ENCODE results near the gene CPO.
"Not testable (repeated sequence)": the region's sequence is repeated elsewhere in the genome, so short reads cannot be mapped to it uniquely, and the experiment has no call there.

The CPO gene

GRCh38 chr2:206939340-206939739 is at the start of gene CPO:
Gene CPO (plus strand): TSS chr2:206939518. CDS start chr2:206939600, 82 bp downstream.
- no peak for DNase-seq

GRCh38 chr2:206890179-206890578 is 49.1 kb upstream of the CPO start:
- DNase-seq: no peak

- DNase-seq: no peak
Observed at GRCh38 chr2:206890926-206891325, 48.4 kb upstream of the CPO start.

GRCh38 chr2:206915121-206915520 is 24.2 kb upstream of the CPO start:
- no peak for DNase-seq

GRCh38 chr2:206918263-206918662 is 21.1 kb upstream of the CPO start:
- no peak for DNase-seq

GRCh38 chr2:206920310-206920709 is 19.0 kb upstream of the CPO start:
- peak in 1 of 2 experiments; percentile 0 for DNase-seq

GRCh38 chr2:206920951-206921350 is 18.4 kb upstream of the CPO start:
- DNase-seq: no peak

GRCh38 chr2:206921529-206921928 is 17.8 kb upstream of the CPO start:
- no peak for DNase-seq

GRCh38 chr2:206935991-206936842 is 3.1 kb upstream of the CPO start:
- DNase-seq: no peak

GRCh38 chr2:206936843-206937230 is 2.5 kb upstream of the CPO start:
- no peak for DNase-seq

- DNase-seq: no peak
Observed at GRCh38 chr2:206937555-206937954, 1.8 kb upstream of the CPO start.

- DNase-seq: no peak
Observed at GRCh38 chr2:206940546-206940945, 1.2 kb downstream of the CPO start.

- DNase-seq: no peak
Observed at GRCh38 chr2:206942592-206943478, 3.5 kb downstream of the CPO start.

- not testable (repeated sequence) for DNase-seq
Observed at GRCh38 chr2:206953404-206953803, 14.1 kb downstream of the CPO start.

GRCh38 chr2:206955253-206955652 is 15.9 kb downstream of the CPO start:
- no peak for DNase-seq

GRCh38 chr2:206958261-206958660 is 18.9 kb downstream of the CPO start:
- DNase-seq: no peak

GRCh38 chr2:206962966-206963365 is 23.6 kb downstream of the CPO start:
- no peak for DNase-seq

- no peak for DNase-seq
Observed at GRCh38 chr2:206968134-206969086, 29.1 kb downstream of the CPO start.

GRCh38 chr2:206969192-206969591 is 29.9 kb downstream of the CPO start:
- DNase-seq: no peak

GRCh38 chr2:206970589-206971360 is 31.5 kb downstream of the CPO start:
- no peak for DNase-seq

GRCh38 chr2:206971805-206972204 is 32.5 kb downstream of the CPO start:
- DNase-seq: no peak

GRCh38 chr2:206974551-206974950 is 35.2 kb downstream of the CPO start:
- DNase-seq: no peak
